ENCODE results near the gene C1orf52. TPM values are rescaled to one million over a fixed set of nuclear protein-coding genes. Genes with fewer than 3 reads are reported as not detected.

C1orf52 gene
- total RNA-seq, 6 experiments from 2014 or later = 20.6 to 26.1 (median 22.7) TPM

DNA sequence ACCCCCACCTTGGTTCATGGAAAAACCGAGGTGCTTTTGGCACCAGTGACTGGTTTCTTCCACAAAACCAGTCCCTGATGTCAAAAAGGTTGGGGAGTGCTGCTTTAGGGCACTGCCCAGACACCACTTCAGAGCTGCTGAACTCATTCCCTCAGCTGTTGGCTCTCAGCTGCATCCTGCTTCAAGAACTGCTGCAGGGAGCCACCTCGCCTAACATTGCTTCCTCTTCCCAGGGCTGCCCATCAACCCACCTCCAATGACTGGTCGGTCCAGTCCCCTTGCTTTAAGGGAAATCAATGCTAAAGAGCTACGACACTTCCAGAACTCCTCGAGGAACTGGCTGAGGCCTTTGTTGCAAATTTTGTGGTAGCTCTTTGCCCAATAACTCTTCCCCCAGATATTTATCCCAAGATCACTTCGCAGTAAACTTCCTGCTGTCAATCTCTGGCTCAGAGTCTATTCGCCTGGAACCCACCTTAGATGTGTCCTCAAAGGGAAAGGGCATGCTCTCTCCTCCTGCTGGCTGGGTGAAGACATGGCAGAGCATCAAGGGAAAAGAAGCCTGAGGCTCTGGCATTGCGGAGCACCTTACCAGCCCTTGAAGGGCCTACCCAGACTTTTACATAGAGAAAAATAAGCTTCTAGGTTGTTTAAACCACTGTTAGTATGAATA, 29.0 kb downstream of the C1orf52 start:
- Mint-ChIP-seq H3K27ac (no peak overlapping the region), H3K27me3 (ENCODE audit: insufficient read depth) (no peaks in the 10 kb centered on the region), H3K9me3 (no peaks in the 10 kb centered on the region), H3K4me3 (no peak overlapping the region), H3K36me3 (ENCODE audit: low read depth) (no peaks in the 10 kb centered on the region), H3K4me1 (ENCODE audit: low read depth) (peaks cover 8% of the 10 kb centered on the region)
- no peak for DNase-seq
- TF ChIP-seq, protein P1, sequence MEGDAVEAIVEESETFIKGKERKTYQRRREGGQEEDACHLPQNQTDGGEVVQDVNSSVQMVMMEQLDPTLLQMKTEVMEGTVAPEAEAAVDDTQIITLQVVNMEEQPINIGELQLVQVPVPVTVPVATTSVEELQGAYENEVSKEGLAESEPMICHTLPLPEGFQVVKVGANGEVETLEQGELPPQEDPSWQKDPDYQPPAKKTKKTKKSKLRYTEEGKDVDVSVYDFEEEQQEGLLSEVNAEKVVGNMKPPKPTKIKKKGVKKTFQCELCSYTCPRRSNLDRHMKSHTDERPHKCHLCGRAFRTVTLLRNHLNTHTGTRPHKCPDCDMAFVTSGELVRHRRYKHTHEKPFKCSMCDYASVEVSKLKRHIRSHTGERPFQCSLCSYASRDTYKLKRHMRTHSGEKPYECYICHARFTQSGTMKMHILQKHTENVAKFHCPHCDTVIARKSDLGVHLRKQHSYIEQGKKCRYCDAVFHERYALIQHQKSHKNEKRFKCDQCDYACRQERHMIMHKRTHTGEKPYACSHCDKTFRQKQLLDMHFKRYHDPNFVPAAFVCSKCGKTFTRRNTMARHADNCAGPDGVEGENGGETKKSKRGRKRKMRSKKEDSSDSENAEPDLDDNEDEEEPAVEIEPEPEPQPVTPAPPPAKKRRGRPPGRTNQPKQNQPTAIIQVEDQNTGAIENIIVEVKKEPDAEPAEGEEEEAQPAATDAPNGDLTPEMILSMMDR (IDR thresholded peaks at IDR 0.05) = peak; percentile 60

DNA sequence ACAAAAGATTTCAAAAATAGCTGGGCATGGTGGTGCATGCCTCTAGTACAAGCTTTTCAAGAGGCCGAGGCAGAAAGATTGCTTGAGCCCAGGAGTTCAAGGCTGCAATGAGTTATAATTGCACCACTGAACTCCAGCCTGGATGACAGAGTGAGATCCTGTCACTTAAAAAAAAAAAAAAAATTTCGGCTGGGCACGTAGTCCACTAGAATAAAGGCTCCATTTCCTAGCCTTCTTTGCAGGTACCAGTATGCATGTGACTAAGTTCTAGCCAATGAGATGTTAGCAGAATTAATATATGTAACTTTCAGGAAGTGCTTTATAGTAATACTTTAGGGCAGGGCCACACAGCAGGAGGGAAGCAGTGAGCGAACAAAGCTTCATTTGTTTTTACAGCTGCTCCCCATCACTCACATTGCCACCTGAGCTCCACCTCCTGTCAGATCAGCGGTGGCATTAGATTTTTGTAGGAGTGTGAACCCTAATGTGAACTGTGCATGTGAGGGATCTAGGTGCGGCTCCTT, 29.8 kb downstream of the C1orf52 start:
- no peaks in the 10 kb centered on the region for H3K9me3 Mint-ChIP-seq
- no peak overlapping the region for H3K27ac Mint-ChIP-seq
- H3K27me3 Mint-ChIP-seq (ENCODE audit: insufficient read depth) = no peaks in the 10 kb centered on the region
- H3K4me3 Mint-ChIP-seq = no peak overlapping the region
- H3K36me3 Mint-ChIP-seq (ENCODE audit: low read depth) = no peaks in the 10 kb centered on the region
- TF ChIP-seq, protein P1 (IDR thresholded peaks at IDR 0.05) = no peak
- DNase-seq = no peak
- H3K4me1 Mint-ChIP-seq (ENCODE audit: low read depth) = peaks cover 9% of the 10 kb centered on the region

- TF ChIP-seq, protein P1 (IDR thresholded peaks at IDR 0.05) = no peak
- Mint-ChIP-seq H3K27me3 (ENCODE audit: insufficient read depth) (no peaks in the 10 kb centered on the region), H3K4me3 (no peak overlapping the region), H3K27ac (no peak overlapping the region), H3K36me3 (ENCODE audit: low read depth) (no peaks in the 10 kb centered on the region), H3K9me3 (no peaks in the 10 kb centered on the region), H3K4me1 (ENCODE audit: low read depth) (peaks cover 15% of the 10 kb centered on the region)
- DNase-seq = no peak
These were observed 30.5 kb downstream of the C1orf52 start for GRCh38 chr1:85228972-85229371.

GRCh38 chr1:85225624-85226380, 33.7 kb downstream of the C1orf52 start:
- no peak overlapping the region for H3K27ac Mint-ChIP-seq
- H3K9me3 Mint-ChIP-seq = no peaks in the 10 kb centered on the region
- TF ChIP-seq, protein P1 (IDR thresholded peaks at IDR 0.05) = no peak
- H3K4me3 Mint-ChIP-seq = no peak overlapping the region
- H3K4me1 Mint-ChIP-seq (ENCODE audit: low read depth) = peaks cover 22% of the 10 kb centered on the region
- H3K27me3 Mint-ChIP-seq (ENCODE audit: insufficient read depth) = no peaks in the 10 kb centered on the region; the same call in 1 of the 2 replicates
- DNase-seq = no peak
- no peaks in the 10 kb centered on the region for H3K36me3 Mint-ChIP-seq (ENCODE audit: low read depth)

DNA sequence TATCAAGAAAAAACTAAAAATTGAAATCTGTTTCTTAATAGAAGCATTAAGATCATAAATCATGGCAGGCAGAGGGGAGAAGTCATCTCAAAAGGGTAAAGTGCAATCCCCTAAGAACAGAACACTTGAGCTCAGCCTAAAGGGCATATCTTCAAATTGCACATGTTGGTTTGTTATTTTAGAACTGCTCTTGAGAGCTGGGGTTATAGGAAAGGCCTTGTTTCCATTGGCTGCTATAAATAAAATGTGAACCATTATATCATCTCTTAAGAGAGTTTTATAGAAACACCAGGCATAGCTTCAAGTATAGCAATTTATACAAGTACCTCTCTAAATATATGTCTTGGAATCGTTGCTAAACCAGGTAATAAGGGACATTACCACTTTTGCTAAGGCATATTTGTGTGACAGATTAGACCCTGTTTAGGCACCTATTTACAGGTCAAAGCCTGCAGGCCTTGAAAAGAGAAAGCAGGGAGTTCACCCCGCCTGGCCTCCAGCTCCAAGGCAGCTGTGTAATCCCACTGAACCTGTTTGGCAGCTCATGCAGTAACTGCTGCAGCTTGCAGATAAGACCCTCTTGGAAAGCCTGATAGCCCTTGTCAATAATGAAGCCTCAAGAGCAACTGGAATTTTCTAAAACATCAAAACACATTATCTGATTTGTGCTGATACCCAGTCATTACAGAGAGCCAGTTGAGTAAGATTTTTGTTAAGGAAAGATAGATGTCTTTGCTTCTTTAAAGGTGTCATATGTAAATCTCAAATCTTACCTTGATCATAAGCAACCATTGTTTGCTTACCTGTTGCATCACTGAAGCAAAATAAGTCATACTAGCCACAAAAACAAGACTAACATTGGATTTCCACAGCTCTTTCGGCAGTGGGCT, 34.5 kb downstream of the C1orf52 start:
- no peaks in the 10 kb centered on the region; the same call in 1 of the 2 replicates for H3K27me3 Mint-ChIP-seq (ENCODE audit: insufficient read depth)
- no peak for DNase-seq
- H3K4me3 Mint-ChIP-seq = no peak overlapping the region
- TF ChIP-seq, protein P1 (IDR thresholded peaks at IDR 0.05) = no peak
- H3K4me1 Mint-ChIP-seq (ENCODE audit: low read depth) = peaks cover 29% of the 10 kb centered on the region
- no peak overlapping the region for H3K27ac Mint-ChIP-seq
- no peaks in the 10 kb centered on the region for H3K9me3 Mint-ChIP-seq
- H3K36me3 Mint-ChIP-seq (ENCODE audit: low read depth) = no peaks in the 10 kb centered on the region
